Adrenal gland (tissue), 12 donors: ENCODE results near the gene TNS1. TPM values are rescaled to one million over a fixed set of nuclear protein-coding genes. Genes with fewer than 3 reads are reported as not detected.

ENCODE experiments used
- DNase-seq, 7 donors: peaks; one replicate each; pipeline ENCODE4 v3.0.0-alpha.2; 2019 to 2020
- H3K27ac ChIP-seq, 5 donors: fragments of 200-600 bp; sonication (generic) in 4 of 5; 1 replicate in 3 of 5; 2 replicates in 2 of 5; pipeline versions ENCODE4 v1.5.1 to v1.8.0; 2016 to 2020; ENCODE audit warnings: mild to moderate bottlenecking in 1 of 5
- H3K27me3 ChIP-seq: fragments of 200-600 bp; 2 replicates; pipeline ENCODE4 v1.8.0; 2021
- H3K36me3 ChIP-seq, 2 donors: fragments of 200-600 bp; replicated peaks in 1 of 2; 1 replicate in 1 of 2; 2 replicates in 1 of 2; pipeline versions ENCODE4 v1.5.1 to v1.8.0; 2018 to 2022
- H3K4me1 ChIP-seq, 2 donors: fragments of 200-600 bp; replicated peaks in 1 of 2; 1 replicate in 1 of 2; 2 replicates in 1 of 2; pipeline versions ENCODE4 v1.5.1 to v1.8.0; 2018 to 2021
- H3K4me3 ChIP-seq, 4 donors: fragments of 200-600 bp; sonication (generic) in 3 of 4; one replicate each; pipeline ENCODE4 v1.5.1; 2016 to 2018
- H3K9me3 ChIP-seq, 3 donors: fragments of 200-600 bp; sonication (generic) in 1 of 3; replicated peaks in 1 of 3; 1 replicate in 2 of 3; 2 replicates in 1 of 3; pipeline versions ENCODE4 v1.5.1 to v1.8.0; 2016 to 2021
- POLR2A ChIP-seq, 2 donors: fragments of 450-650 bp; IDR thresholded peaks; one replicate each; pipeline ENCODE4 v1.6.1; 2017; ENCODE audit warnings: antibody characterized with exemption in 2 of 2, mild to moderate bottlenecking in 2 of 2, moderate library complexity in 1 of 2
- WGBS, 4 donors: extraction: QIAGEN DNeasy Blood & Tissue Kit in 2 of 4; methylation state at CpG; one replicate each; pipeline versions ENCODE4 v1.1.5 to v1.1.7; 2013 to 2017; 5-methylcytosine and 5-hydroxymethylcytosine counted together
- intact Hi-C, 2 donors: fragments of 100-400 bp; cut with DNase I; formaldehyde crosslinking; loops; one replicate each; pipeline versions ENCODE4 v1.14.1 to v1.15.0; 2022 to 2023
- polyA plus RNA-seq, 3 donors: library from polyadenylated mRNA; stranded (reverse); fragments of 200-250 nt in 2 of 3; fragments of 350-450 nt in 1 of 3; fragmentation: Illumina TruSeq in 1 of 3; extraction: RNeasy Lipid Tissue Mini Kit (QIAGEN cat#74804) in 1 of 3; gene quantifications; one replicate each; pipeline ENCODE4 v1.2.3, GENCODE V29; 2013 to 2014
- total RNA-seq, 9 donors: library from RNA; depleted of rRNA in 4 of 9; stranded (reverse); fragments of >200 nt in 4 of 9; fragments of 120-200 nt in 1 of 9; fragmentation: NEBNext Ultra II Directional in 1 of 9; extraction: Animal tissue kit (Norgen Biotek cat#: 25700) in 1 of 9; gene quantifications; one replicate each; pipeline versions ENCODE4 v1.1.0 to v1.2.4, GENCODE V29; 2013 to 2023
- TF ChIP-seq, protein P1 (sequence below), 6 experiments: fragments of 450-650 bp in 4 of 6; fragments of 200-600 bp in 2 of 6; sonication (generic) in 1 of 6; IDR thresholded peaks; 1 replicate in 5 of 6; 2 replicates in 1 of 6; pipeline versions ENCODE4 v1.5.1 to v1.8.0; 2016 to 2021; ENCODE audit warnings: antibody characterized with exemption in 6 of 6, mild to moderate bottlenecking in 2 of 6, moderate library complexity in 1 of 6
- donor health status: healthy with polysubstance abuse.
- donor health status: Bipolar disorder and iron deficiency.
- donor health status: DM: yes; HTN: yes; CAD: no.
- donor health status: DM: no; HTN: no; CAD: no.
- donor health status: DM: no; HTN: no; CAD: no.
- donor health status: DM: yes; HTN: yes; CAD: no.

Gene TNS1
- total and polyA plus RNA-seq, 12 donors: 34.1 to 341 (median 252) TPM

DNA sequence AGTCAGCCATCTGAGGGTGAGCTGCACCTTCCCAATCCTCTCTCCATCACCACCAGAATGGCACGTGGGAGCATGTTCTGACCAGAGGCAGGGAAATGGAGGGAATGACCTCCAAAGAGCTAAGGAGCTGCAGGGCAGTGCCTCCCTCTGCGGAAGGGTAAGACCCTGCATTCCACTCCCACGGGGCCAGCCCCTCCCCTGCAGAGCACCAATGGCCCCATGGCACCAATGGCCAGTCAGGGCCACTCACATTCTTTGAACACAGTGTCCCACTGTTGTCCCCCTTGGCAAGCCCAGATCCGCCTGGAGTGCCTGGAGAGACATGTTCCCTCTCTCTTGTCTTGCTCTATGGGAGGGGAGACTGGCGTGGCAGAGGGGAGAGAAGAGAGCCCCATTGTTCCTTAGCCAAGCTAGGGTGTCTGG is 164.4 kb downstream of the TNS1 start:
- peaks cover 0 to 78% of the 10 kb centered on the region in 2 donors for H3K4me1 ChIP-seq
- peaks cover 0 to 63% of the 10 kb centered on the region in 2 donors for H3K36me3 ChIP-seq
- 68 to 83% (median 74%) methylated on average over 3 to 5 of the region's 5 CpGs for WGBS, 4 donors

DNA sequence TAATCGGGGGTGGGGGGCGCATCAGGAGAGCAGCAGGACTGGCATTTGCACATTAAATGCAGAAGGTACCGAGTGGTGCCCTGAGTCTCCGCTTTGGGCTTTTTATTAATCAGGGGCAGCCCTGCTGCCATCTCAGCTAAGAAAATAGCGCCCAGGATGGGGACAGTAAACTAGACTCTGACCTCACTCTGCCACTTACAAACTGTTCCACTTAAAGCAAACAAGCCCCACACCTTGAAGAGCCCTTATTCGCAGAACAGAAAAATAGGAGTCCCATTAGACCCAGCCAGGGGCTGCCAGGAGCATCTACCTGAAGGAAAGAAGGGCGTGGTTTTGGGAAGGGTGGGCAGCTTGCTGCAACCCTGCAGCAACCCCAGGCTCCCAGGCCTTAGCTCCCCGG is 165.3 kb downstream of the TNS1 start:
- peak overlapping the region in 4 of 5 donors; percentile 26 to 91 (median 56) for H3K27ac ChIP-seq
- intact Hi-C loops: no loop called here
- no peaks in the 10 kb centered on the region for H3K9me3 ChIP-seq
- no peak for DNase-seq
- H3K27me3 ChIP-seq: no peaks in the 10 kb centered on the region
- H3K4me3 ChIP-seq: no peak overlapping the region
- H3K36me3 ChIP-seq: peaks cover 0 to 72% of the 10 kb centered on the region in 2 donors
- WGBS, 4 donors: 83 to 95% (median 90%) methylated on average over 6 to 8 of the region's 8 CpGs
- peaks cover 5 to 78% of the 10 kb centered on the region in 2 donors for H3K4me1 ChIP-seq
- no peak for TF ChIP-seq POLR2A (IDR thresholded peaks at IDR 0.05)
- TF ChIP-seq, protein P1, sequence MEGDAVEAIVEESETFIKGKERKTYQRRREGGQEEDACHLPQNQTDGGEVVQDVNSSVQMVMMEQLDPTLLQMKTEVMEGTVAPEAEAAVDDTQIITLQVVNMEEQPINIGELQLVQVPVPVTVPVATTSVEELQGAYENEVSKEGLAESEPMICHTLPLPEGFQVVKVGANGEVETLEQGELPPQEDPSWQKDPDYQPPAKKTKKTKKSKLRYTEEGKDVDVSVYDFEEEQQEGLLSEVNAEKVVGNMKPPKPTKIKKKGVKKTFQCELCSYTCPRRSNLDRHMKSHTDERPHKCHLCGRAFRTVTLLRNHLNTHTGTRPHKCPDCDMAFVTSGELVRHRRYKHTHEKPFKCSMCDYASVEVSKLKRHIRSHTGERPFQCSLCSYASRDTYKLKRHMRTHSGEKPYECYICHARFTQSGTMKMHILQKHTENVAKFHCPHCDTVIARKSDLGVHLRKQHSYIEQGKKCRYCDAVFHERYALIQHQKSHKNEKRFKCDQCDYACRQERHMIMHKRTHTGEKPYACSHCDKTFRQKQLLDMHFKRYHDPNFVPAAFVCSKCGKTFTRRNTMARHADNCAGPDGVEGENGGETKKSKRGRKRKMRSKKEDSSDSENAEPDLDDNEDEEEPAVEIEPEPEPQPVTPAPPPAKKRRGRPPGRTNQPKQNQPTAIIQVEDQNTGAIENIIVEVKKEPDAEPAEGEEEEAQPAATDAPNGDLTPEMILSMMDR (IDR thresholded peaks at IDR 0.05): no peak

More for the DNA sequence above, 164.4 kb downstream of the TNS1 start:
- H3K27me3 ChIP-seq: no peaks in the 10 kb centered on the region
- no peak for TF ChIP-seq POLR2A (IDR thresholded peaks at IDR 0.05)
- TF ChIP-seq, protein P1 (IDR thresholded peaks at IDR 0.05): no peak
- H3K4me3 ChIP-seq: no peak overlapping the region
- H3K27ac ChIP-seq: peak overlapping the region in 2 of 5 donors; percentile 69 to 91
- H3K9me3 ChIP-seq: no peaks in the 10 kb centered on the region
- no peak for DNase-seq
- intact Hi-C loops: no loop called here

DNA sequence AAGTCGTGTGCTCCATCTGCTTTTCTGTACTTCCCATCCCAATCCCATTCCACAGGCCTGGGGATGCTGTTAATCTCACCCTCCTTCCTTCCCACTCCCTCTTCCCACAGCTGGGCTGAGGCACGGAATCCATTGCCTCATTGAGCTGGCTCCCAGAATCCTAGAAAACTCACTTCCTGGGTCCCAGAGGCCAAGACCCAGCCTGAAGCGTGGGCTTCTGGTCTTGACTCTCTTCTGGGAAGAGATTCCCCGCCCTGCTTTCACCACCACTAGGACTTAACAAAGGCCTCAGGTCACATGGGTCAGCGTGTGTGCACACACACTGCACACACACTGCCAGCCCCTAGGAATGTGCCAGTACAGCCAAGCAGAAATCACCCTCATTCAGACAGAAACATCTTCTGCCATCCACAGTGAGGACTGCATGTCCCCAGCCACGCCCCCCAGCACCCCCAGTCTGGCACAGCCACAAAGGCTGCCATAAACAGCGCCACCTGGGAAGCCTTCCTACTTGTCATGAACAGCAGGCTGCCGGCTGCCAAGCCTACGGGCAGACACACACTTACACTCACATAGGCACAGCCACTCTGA is 165.8 kb downstream of the TNS1 start:
- no peak overlapping the region for H3K4me3 ChIP-seq
- H3K9me3 ChIP-seq: no peaks in the 10 kb centered on the region
- peak overlapping the region; percentile 26 to 91 (median 43) for H3K27ac ChIP-seq
- H3K4me1 ChIP-seq: peaks cover 10 to 78% of the 10 kb centered on the region in 2 donors
- no peaks in the 10 kb centered on the region for H3K27me3 ChIP-seq
- DNase-seq: peak in 6 of 7 donors; percentile 35 to 84 (median 62)
- intact Hi-C loops: no loop called here
- TF ChIP-seq, protein P1 (IDR thresholded peaks at IDR 0.05): no peak
- TF ChIP-seq POLR2A (IDR thresholded peaks at IDR 0.05): no peak
- peaks cover 0 to 70% of the 10 kb centered on the region in 2 donors for H3K36me3 ChIP-seq
- 60 to 73% (median 69%) methylated on average over 7 to 9 of the region's 9 CpGs for WGBS, 4 donors

GRCh38 chr2:217835931-217836891 is 166.6 kb downstream of the TNS1 start:
- H3K4me1 ChIP-seq: peaks cover 12 to 71% of the 10 kb centered on the region in 2 donors
- intact Hi-C loops: no loop called here
- H3K36me3 ChIP-seq: peaks cover 0 to 71% of the 10 kb centered on the region in 2 donors
- H3K27me3 ChIP-seq: no peaks in the 10 kb centered on the region
- peak overlapping the region in 4 of 5 donors; percentile 26 to 91 (median 56) for H3K27ac ChIP-seq
- DNase-seq: peak in 2 of 7 donors; percentile 48 to 64
- no peak overlapping the region for H3K4me3 ChIP-seq
- no peaks in the 10 kb centered on the region for H3K9me3 ChIP-seq
- TF ChIP-seq POLR2A (IDR thresholded peaks at IDR 0.05): no peak
- TF ChIP-seq, protein P1 (IDR thresholded peaks at IDR 0.05): no peak
- 50 to 83% (median 80%) methylated on average over 11 to 18 of the region's 18 CpGs for WGBS, 4 donors
